ENCODE measurements around the gene SLC2A11.

DNA sequence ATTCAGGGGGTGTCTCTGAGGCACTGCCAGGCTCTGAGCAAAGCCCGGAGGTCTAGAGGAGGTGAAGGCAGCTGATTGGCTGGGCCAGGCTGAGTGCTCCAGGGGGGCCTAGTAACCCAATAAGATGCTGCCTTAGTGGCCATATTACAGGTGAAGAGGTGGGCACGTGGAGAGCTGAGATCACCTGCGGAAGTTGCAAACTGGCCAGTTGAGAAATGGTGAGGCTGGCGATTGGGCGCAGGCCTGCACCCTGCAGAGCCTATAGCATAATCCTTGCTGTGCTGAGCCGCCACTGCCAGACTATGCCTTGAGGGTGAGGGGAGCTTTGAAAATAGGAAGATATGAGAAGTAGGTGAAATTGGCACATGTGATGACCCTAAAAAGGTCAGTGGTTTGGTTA, 40.5 kb upstream of the SLC2A11 start:
- TF ChIP-seq, protein P1, sequence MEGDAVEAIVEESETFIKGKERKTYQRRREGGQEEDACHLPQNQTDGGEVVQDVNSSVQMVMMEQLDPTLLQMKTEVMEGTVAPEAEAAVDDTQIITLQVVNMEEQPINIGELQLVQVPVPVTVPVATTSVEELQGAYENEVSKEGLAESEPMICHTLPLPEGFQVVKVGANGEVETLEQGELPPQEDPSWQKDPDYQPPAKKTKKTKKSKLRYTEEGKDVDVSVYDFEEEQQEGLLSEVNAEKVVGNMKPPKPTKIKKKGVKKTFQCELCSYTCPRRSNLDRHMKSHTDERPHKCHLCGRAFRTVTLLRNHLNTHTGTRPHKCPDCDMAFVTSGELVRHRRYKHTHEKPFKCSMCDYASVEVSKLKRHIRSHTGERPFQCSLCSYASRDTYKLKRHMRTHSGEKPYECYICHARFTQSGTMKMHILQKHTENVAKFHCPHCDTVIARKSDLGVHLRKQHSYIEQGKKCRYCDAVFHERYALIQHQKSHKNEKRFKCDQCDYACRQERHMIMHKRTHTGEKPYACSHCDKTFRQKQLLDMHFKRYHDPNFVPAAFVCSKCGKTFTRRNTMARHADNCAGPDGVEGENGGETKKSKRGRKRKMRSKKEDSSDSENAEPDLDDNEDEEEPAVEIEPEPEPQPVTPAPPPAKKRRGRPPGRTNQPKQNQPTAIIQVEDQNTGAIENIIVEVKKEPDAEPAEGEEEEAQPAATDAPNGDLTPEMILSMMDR (IDR thresholded peaks at IDR 0.05; ENCODE audit: insufficient read depth, low read depth, low read length) = no peak
- no peak for TF ChIP-seq EZH2 (IDR thresholded peaks at IDR 0.05; ENCODE audit: insufficient read depth, low read length)

All from astrocyte (in vitro differentiated cells and primary cell).